H1 (cell line): ENCODE data around the gene COMT.

Source experiments
- EP300 ChIP-seq, 2 experiments: IDR thresholded peaks; 1 replicate in 1 of 2; 2 replicates in 1 of 2; pipeline ENCODE4 v1.6.1; 2011 to 2012; ENCODE audit warnings: low read depth in 2 of 2, low read length in 2 of 2, mild to moderate bottlenecking in 2 of 2, borderline replicate concordance in 1 of 2, inconsistent platforms in 1 of 2, moderate library complexity in 1 of 2
- PHF8 ChIP-seq: fragments of 200-600 bp; sonication (generic); conservative IDR thresholded peaks from 2 replicates; pipeline ENCODE4 v1.7.1; 2012; ENCODE audit warnings: low read depth, mild to moderate bottlenecking, inconsistent platforms, low read length, moderate library complexity
- POLR2A ChIP-seq, 2 experiments: IDR thresholded peaks; 1 replicate in 1 of 2; 2 replicates in 1 of 2; pipeline ENCODE4 v1.6.1; 2011; ENCODE audit warnings: low read depth in 2 of 2, low read length in 2 of 2, mild to moderate bottlenecking in 2 of 2; ENCODE audit errors: control extremely low read depth in 1 of 2
- RXRA ChIP-seq: IDR thresholded peaks from 2 replicates; pipeline ENCODE4 v1.6.1; 2011; ENCODE audit warnings: low read depth, mild to moderate bottlenecking, low read length, moderate library complexity; ENCODE audit not compliant: insufficient read depth
- TAF1 ChIP-seq: IDR thresholded peaks from 2 replicates; pipeline ENCODE4 v1.6.1; 2011; ENCODE audit warnings: mild to moderate bottlenecking, low read depth, low read length
- ZNF274 ChIP-seq: IDR thresholded peaks from 2 replicates; pipeline ENCODE4 v1.7.0; 2012; ENCODE audit warnings: low read length, borderline replicate concordance; ENCODE audit errors: extremely low read depth
- TF ChIP-seq, protein P1 (sequence below), 3 experiments: IDR thresholded peaks; 1 replicate in 2 of 3; 2 replicates in 1 of 3; pipeline versions ENCODE4 v1.5.1 to v1.6.1; 2011; ENCODE audit warnings: low read length in 3 of 3, mild to moderate bottlenecking in 3 of 3, inconsistent platforms in 2 of 3, low read depth in 1 of 3, moderate library complexity in 1 of 3; ENCODE audit not compliant: insufficient read depth in 1 of 3; ENCODE audit errors: control extremely low read depth in 1 of 3
- TF ChIP-seq, protein P2 (sequence below): IDR thresholded peaks from 2 replicates; pipeline ENCODE4 v1.6.1; 2012; ENCODE audit warnings: inconsistent platforms
- TF ChIP-seq, protein P3 (sequence below): IDR thresholded peaks from 2 replicates; pipeline ENCODE4 v1.6.1; 2011; ENCODE audit warnings: low read length, improper control_type of control experiment
- TF ChIP-seq, protein P4 (sequence below): IDR thresholded peaks from 2 replicates; pipeline ENCODE4 v1.6.1; 2011; ENCODE audit warnings: low read depth, mild to moderate bottlenecking, low read length; ENCODE audit not compliant: insufficient read depth

DNA sequence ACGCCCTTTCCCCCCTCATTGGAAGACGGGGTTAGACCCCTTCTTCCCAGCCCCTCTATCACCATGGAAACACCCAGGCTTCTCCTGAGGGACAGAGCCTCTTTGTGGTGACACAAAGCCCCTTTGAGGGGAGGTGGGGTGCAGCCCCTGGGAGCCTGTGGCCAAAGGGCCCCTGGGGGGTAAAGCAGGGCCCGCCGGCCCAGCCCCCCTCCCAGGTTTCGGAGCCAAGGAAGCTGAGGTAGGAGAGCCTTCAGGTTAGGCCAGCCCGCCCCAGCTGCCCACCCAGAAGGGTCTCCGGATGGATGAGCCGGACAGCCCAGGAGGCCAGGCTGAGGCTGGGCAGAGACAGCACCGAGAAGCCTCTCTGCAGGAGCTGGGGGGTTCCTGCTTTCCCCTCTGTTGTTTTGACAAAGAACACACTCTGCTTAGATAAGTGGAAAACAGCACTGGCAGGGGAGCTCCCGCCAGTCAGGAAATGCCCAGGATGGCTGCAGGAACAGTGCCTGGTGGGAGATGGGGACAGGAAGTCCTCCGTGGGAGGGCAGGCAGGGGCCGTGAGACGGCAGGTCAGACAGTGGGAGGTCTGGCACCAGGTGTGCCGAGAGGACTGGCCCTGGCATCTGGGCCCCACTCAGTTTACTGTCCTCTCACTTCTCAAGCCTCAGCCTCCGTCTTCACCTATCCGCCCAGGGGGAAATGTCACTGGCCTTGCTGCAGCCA is 56.8 kb downstream of the COMT start:
- TF ChIP-seq, protein P1, sequence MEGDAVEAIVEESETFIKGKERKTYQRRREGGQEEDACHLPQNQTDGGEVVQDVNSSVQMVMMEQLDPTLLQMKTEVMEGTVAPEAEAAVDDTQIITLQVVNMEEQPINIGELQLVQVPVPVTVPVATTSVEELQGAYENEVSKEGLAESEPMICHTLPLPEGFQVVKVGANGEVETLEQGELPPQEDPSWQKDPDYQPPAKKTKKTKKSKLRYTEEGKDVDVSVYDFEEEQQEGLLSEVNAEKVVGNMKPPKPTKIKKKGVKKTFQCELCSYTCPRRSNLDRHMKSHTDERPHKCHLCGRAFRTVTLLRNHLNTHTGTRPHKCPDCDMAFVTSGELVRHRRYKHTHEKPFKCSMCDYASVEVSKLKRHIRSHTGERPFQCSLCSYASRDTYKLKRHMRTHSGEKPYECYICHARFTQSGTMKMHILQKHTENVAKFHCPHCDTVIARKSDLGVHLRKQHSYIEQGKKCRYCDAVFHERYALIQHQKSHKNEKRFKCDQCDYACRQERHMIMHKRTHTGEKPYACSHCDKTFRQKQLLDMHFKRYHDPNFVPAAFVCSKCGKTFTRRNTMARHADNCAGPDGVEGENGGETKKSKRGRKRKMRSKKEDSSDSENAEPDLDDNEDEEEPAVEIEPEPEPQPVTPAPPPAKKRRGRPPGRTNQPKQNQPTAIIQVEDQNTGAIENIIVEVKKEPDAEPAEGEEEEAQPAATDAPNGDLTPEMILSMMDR (IDR thresholded peaks at IDR 0.05; ENCODE audit: control extremely low read depth in 1 of 3, insufficient read depth in 1 of 3, low read depth in 1 of 3, low read length in 3 of 3), result no peak
- TF ChIP-seq ZNF274 (no peak), POLR2A (IDR thresholded peaks at IDR 0.05; ENCODE audit: control extremely low read depth in 1 of 2, low read depth in 2 of 2, low read length in 2 of 2) (no peak), PHF8 (no peak), TAF1 (no peak), EP300 (IDR thresholded peaks at IDR 0.05; ENCODE audit: borderline replicate concordance in 1 of 2, low read depth in 2 of 2, low read length in 2 of 2) (no peak), RXRA (no peak)
- TF ChIP-seq, protein P2, sequence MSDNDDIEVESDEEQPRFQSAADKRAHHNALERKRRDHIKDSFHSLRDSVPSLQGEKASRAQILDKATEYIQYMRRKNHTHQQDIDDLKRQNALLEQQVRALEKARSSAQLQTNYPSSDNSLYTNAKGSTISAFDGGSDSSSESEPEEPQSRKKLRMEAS, result no peak
- TF ChIP-seq, protein P3, sequence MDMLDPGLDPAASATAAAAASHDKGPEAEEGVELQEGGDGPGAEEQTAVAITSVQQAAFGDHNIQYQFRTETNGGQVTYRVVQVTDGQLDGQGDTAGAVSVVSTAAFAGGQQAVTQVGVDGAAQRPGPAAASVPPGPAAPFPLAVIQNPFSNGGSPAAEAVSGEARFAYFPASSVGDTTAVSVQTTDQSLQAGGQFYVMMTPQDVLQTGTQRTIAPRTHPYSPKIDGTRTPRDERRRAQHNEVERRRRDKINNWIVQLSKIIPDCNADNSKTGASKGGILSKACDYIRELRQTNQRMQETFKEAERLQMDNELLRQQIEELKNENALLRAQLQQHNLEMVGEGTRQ, result no peak
- TF ChIP-seq, protein P4, sequence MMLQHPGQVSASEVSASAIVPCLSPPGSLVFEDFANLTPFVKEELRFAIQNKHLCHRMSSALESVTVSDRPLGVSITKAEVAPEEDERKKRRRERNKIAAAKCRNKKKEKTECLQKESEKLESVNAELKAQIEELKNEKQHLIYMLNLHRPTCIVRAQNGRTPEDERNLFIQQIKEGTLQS, result no peak
